Activated CD8-positive, alpha-beta memory T cell treated with anti-CD3 and anti-CD28 coated beads for 36 hours (primary cell): ENCODE results near the gene ANXA3. TPM values are rescaled to one million over a fixed set of nuclear protein-coding genes. Genes with fewer than 3 reads are reported as not detected.

Experiments
- CTCF ChIA-PET: fragments of 350-600 bp; sonication (Branson Sonifier 250); formaldehyde crosslinking; loops from one replicate; lab custom pipeline; 2021; ENCODE audit warnings: antibody characterized with exemption; lab: Charles Lee
- POLR2A ChIA-PET: fragments of 350-600 bp; sonication (Branson Sonifier 250); formaldehyde crosslinking; loops from one replicate; lab custom pipeline; 2021; ENCODE audit warnings: antibody characterized with exemption; lab: Charles Lee
- total RNA-seq, 2 experiments: library from RNA; stranded (reverse); gene quantifications; one replicate each; pipeline ENCODE4 v1.2.3, GENCODE V29; 2021

The ANXA3 gene
- total RNA-seq, 2 experiments from 2014 or later = 0.21 to 0.31 TPM

GRCh38 chr4:78629991-78630541 lies 78.5 kb downstream of the ANXA3 start:
- ChIA-PET CTCF (no interaction called here), POLR2A (no interaction called here)

GRCh38 chr4:78630615-78631014 lies 79.0 kb downstream of the ANXA3 start:
- ChIA-PET CTCF (no interaction called here), POLR2A (no interaction called here)

GRCh38 chr4:78634011-78634664 lies 82.6 kb downstream of the ANXA3 start:
- ChIA-PET CTCF (interaction anchor here (0.6 kb wide), 1 partner anchor 119 kb away, joined by 3 read pairs; no protein-coding TSS in a partner anchor), POLR2A (no interaction called here)

GRCh38 chr4:78638337-78639172 lies 87.0 kb downstream of the ANXA3 start:
- CTCF ChIA-PET = interaction anchor here (1.1 kb wide), 1 partner anchor 36 kb away, joined by 3 read pairs; no protein-coding TSS in a partner anchor
- POLR2A ChIA-PET = no interaction called here

GRCh38 chr4:78640714-78641113 lies 89.1 kb downstream of the ANXA3 start:
- CTCF ChIA-PET = no interaction called here
- POLR2A ChIA-PET = no interaction called here

- ChIA-PET POLR2A (no interaction called here), CTCF (no interaction called here)
Measured at GRCh38 chr4:78642934-78643333, 91.4 kb downstream of the ANXA3 start.

GRCh38 chr4:78644063-78644691 lies 92.6 kb downstream of the ANXA3 start:
- CTCF ChIA-PET = no interaction called here
- POLR2A ChIA-PET = no interaction called here

- POLR2A ChIA-PET = no interaction called here
- CTCF ChIA-PET = no interaction called here
Measured at GRCh38 chr4:78644744-78645330, 93.3 kb downstream of the ANXA3 start.

- CTCF ChIA-PET = no interaction called here
- POLR2A ChIA-PET = no interaction called here
Measured at GRCh38 chr4:78645853-78646757, 94.5 kb downstream of the ANXA3 start.

GRCh38 chr4:78647272-78647671 lies 95.7 kb downstream of the ANXA3 start:
- ChIA-PET POLR2A (interaction anchor here (0.6 kb wide), 1 partner anchor 41 kb away, joined by 5 read pairs; no protein-coding TSS in a partner anchor), CTCF (no interaction called here)

GRCh38 chr4:78648640-78649363 lies 97.2 kb downstream of the ANXA3 start:
- ChIA-PET POLR2A (no interaction called here), CTCF (no interaction called here)

GRCh38 chr4:78650106-78651024 lies 98.8 kb downstream of the ANXA3 start:
- ChIA-PET CTCF (no interaction called here), POLR2A (no interaction called here)

- POLR2A ChIA-PET = no interaction called here
- CTCF ChIA-PET = no interaction called here
Measured at GRCh38 chr4:78651250-78651860, 99.8 kb downstream of the ANXA3 start.

- CTCF ChIA-PET = no interaction called here
Measured at GRCh38 chr4:78652282-78652876, 100.8 kb downstream of the ANXA3 start.

GRCh38 chr4:78653655-78654054 lies 102.1 kb downstream of the ANXA3 start:
- ChIA-PET POLR2A (no interaction called here), CTCF (no interaction called here)

More at GRCh38 chr4:78652282-78652876, 100.8 kb downstream of the ANXA3 start:
- POLR2A ChIA-PET = no interaction called here

- ChIA-PET POLR2A (no interaction called here), CTCF (no interaction called here)
Measured at GRCh38 chr4:78654807-78655206, 103.2 kb downstream of the ANXA3 start.
